Fibroblast of lung (primary cell): ENCODE measurements around the gene ZBTB14.

Source experiments
- CTCF ChIP-seq, 2 donors: IDR thresholded peaks in 1 of 2; conservative IDR thresholded peaks in 1 of 2; 1 replicate in 1 of 2; 2 replicates in 1 of 2; pipeline ENCODE4 v1.5.1; 2011 to 2012; ENCODE audit warnings: low read length in 2 of 2, control low read depth in 1 of 2, inconsistent platforms in 1 of 2, low read depth in 1 of 2, mild to moderate bottlenecking in 1 of 2
- EZH2 ChIP-seq: IDR thresholded peaks from 2 replicates; pipeline ENCODE4 v1.5.1; 2012; ENCODE audit warnings: low read length, control low read depth, mild to moderate bottlenecking; ENCODE audit errors: missing control alignments

- no peak for TF ChIP-seq CTCF (conservative IDR thresholded peaks at IDR 0.05 in 1 of 2, IDR thresholded peaks at IDR 0.05 in 1 of 2; ENCODE audit: low read depth in 1 of 2, low read length in 2 of 2)
- TF ChIP-seq EZH2 = no peak
These were observed 1.4 kb downstream of the ZBTB14 start for GRCh38 chr18:5294113-5294456.
